Endothelial cell of umbilical vein (primary cell): ENCODE data around the gene FBXW11. TPM values are rescaled to one million over a fixed set of nuclear protein-coding genes. Genes with fewer than 3 reads are reported as not detected.
A peak's percentile ranks its signal among the peaks of the same experiment; 100 is the strongest.
"Not testable (repeated sequence)": the region's sequence is repeated elsewhere in the genome, so short reads cannot be mapped to it uniquely, and the experiment has no call there.

Experiments
- BruUV-seq: library from RNA; stranded (reverse); fragments of 400-500 nt; replicated peaks from 2 replicates; lab custom pipeline; 2021; lab: Mats Ljungman, UMichigan
- CTCF ChIA-PET: fragments of 300-600, 350-600 bp; sonication (Branson Sonifier 250); formaldehyde crosslinking; loops from one replicate; lab custom pipeline; 2021; ENCODE audit warnings: antibody characterized with exemption, inconsistent platforms; lab: Charles Lee
- POLR2A ChIA-PET: fragments of 300-600, 350-600 bp; sonication (Branson Sonifier 250); formaldehyde crosslinking; loops from one replicate; lab custom pipeline; 2021; ENCODE audit warnings: antibody characterized with exemption, inconsistent platforms; lab: Charles Lee
- DNase-seq: peaks from one replicate; pipeline ENCODE4 v3.0.0-alpha.2; 2011; ENCODE audit warnings: low read depth, low spot score
- FAIRE-seq: peaks from 2 replicates; lab custom pipeline; 2011; peaks lifted over from hg19 to GRCh38; lab: Jason Lieb, UNC
- H2AFZ ChIP-seq: 2 replicates; pipeline ENCODE4 v1.6.0; 2012; ENCODE audit warnings: low read depth, low read length, control low read depth, inconsistent platforms
- H3K27ac ChIP-seq: 2 replicates; pipeline ENCODE4 v1.5.1; 2011; ENCODE audit warnings: low read depth, mild to moderate bottlenecking, control low read depth, low read length, moderate library complexity; ENCODE audit not compliant: insufficient read depth
- H3K27me3 ChIP-seq, 2 experiments: 2 replicates each; pipeline versions ENCODE4 v1.6.0 to v1.6.1; 2011; ENCODE audit warnings: low read length in 2 of 2, mixed read lengths in 1 of 2; ENCODE audit not compliant: control insufficient read depth in 2 of 2, insufficient read depth in 2 of 2
- H3K36me3 ChIP-seq, 2 experiments: 2 replicates in 1 of 2; 3 replicates in 1 of 2; pipeline ENCODE4 v1.5.1; 2011; ENCODE audit warnings: low read length in 2 of 2, mild to moderate bottlenecking in 1 of 2, moderate library complexity in 1 of 2; ENCODE audit not compliant: control insufficient read depth in 2 of 2, insufficient read depth in 2 of 2; ENCODE audit errors: extremely low read depth in 1 of 2
- H3K4me1 ChIP-seq: 3 replicates; pipeline ENCODE4 v1.5.1; 2011; ENCODE audit warnings: mild to moderate bottlenecking, low read length; ENCODE audit not compliant: control insufficient read depth, insufficient read depth; ENCODE audit errors: extremely low read depth
- H3K4me2 ChIP-seq: 2 replicates; pipeline ENCODE4 v1.6.1; 2011; ENCODE audit warnings: low read length, control low read depth, mixed read lengths; ENCODE audit not compliant: insufficient read depth
- H3K4me3 ChIP-seq, 3 experiments: fragments of 200-600 bp in 1 of 3; sonication (generic), shearing (Covaris generic) in 1 of 3; replicated peaks in 1 of 3; 2 replicates each; pipeline ENCODE4 v1.5.1; 2011 to 2016; ENCODE audit warnings: control low read depth in 3 of 3, low read length in 3 of 3, mild to moderate bottlenecking in 2 of 3, inconsistent platforms in 1 of 3, low read depth in 1 of 3, moderate library complexity in 1 of 3; ENCODE audit not compliant: insufficient read depth in 1 of 3
- H3K79me2 ChIP-seq: 2 replicates; pipeline ENCODE4 v1.6.0; 2012; ENCODE audit warnings: low read length, inconsistent platforms; ENCODE audit not compliant: control insufficient read depth, insufficient read depth
- H3K9ac ChIP-seq: replicated peaks from 2 replicates; pipeline ENCODE3; 2011; ENCODE audit warnings: low read length, control low read depth; ENCODE audit not compliant: insufficient read depth; ENCODE audit errors: extremely low read depth
- H3K9me1 ChIP-seq: replicated peaks from 3 replicates; pipeline ENCODE4 v1.6.0; 2011; ENCODE audit warnings: mild to moderate bottlenecking, low read length; ENCODE audit not compliant: control insufficient read depth, insufficient read depth; ENCODE audit errors: extremely low read depth
- H3K9me3 ChIP-seq: replicated peaks from 2 replicates; pipeline ENCODE4 v1.5.1; 2012; ENCODE audit warnings: low read length, inconsistent platforms; ENCODE audit not compliant: control insufficient read depth, insufficient read depth
- H4K20me1 ChIP-seq: replicated peaks from 2 replicates; pipeline ENCODE3; 2011; ENCODE audit warnings: mild to moderate bottlenecking, low read length; ENCODE audit not compliant: control insufficient read depth, insufficient read depth; ENCODE audit errors: extremely low read depth
- EZH2 ChIP-seq: IDR thresholded peaks from 2 replicates; pipeline ENCODE4 v1.6.1; 2012; ENCODE audit warnings: borderline replicate concordance, low read depth, mild to moderate bottlenecking, moderate library complexity, low read length, inconsistent platforms; ENCODE audit not compliant: severe bottlenecking
- FOS ChIP-seq: IDR thresholded peaks from 2 replicates; pipeline ENCODE4 v1.6.1; 2011; ENCODE audit warnings: mild to moderate bottlenecking, low read length, moderate library complexity, borderline replicate concordance; ENCODE audit not compliant: insufficient read depth
- GATA2 ChIP-seq: IDR thresholded peaks from 2 replicates; pipeline ENCODE4 v1.7.0; 2011; ENCODE audit warnings: low read depth, mild to moderate bottlenecking, moderate library complexity, mixed read lengths, low read length; ENCODE audit not compliant: insufficient read length, insufficient read depth
- JUN ChIP-seq: IDR thresholded peaks from 2 replicates; pipeline ENCODE4 v1.6.1; 2011; ENCODE audit warnings: borderline replicate concordance, low read depth; ENCODE audit not compliant: insufficient read length, insufficient read depth
- MAX ChIP-seq: IDR thresholded peaks from 2 replicates; pipeline ENCODE4 v1.6.1; 2011; ENCODE audit not compliant: insufficient read depth, insufficient read length
- MYC ChIP-seq: IDR thresholded peaks from one replicate; pipeline ENCODE4 v1.6.1; 2011; ENCODE audit warnings: mild to moderate bottlenecking, low read depth, low read length
- POLR2A ChIP-seq: IDR thresholded peaks from 2 replicates; pipeline ENCODE4 v1.6.1; 2012; ENCODE audit warnings: low read depth, mild to moderate bottlenecking, control low read depth, low read length
- POLR2AphosphoS5 ChIP-seq: IDR thresholded peaks from 2 replicates; pipeline ENCODE4 v1.6.1; 2012; ENCODE audit warnings: low read depth, mild to moderate bottlenecking, control low read depth, low read length, moderate library complexity; ENCODE audit not compliant: insufficient read depth
- dilution Hi-C: fragments of 300-500 bp; cut with MboI; formaldehyde crosslinking; loops from one replicate; pipeline ENCODE4 v1.15.0; 2019; ENCODE audit warnings: low sequenced_read_pairs; ENCODE audit not compliant: extremely low pct_ligation_motif_present
- intact Hi-C: fragments of 100-400 bp; cut with micrococcal nuclease; formaldehyde crosslinking; loops from one replicate; pipeline ENCODE4 v1.10.0; 2022
- polyA plus RNA-seq, 4 experiments: library from polyadenylated mRNA; depleted of rRNA in 3 of 4; stranded (reverse) in 3 of 4; unstranded in 1 of 4; fragments of >200 nt; gene quantifications; 2 replicates each; pipeline versions ENCODE4 v1.2.1 to v1.2.3, GENCODE V29; 2011 to 2012; ENCODE audit warnings: missing spikeins in 1 of 4
- total RNA-seq: library from RNA; stranded (reverse); gene quantifications from 2 replicates; pipeline ENCODE4 v1.2.3, GENCODE V29; 2021
- TF ChIP-seq, protein P1 (sequence below), 2 donors: IDR thresholded peaks; 1 replicate in 1 of 2; 2 replicates in 1 of 2; pipeline ENCODE4 v1.5.1; 2011; ENCODE audit warnings: low read length in 2 of 2, mild to moderate bottlenecking in 2 of 2, moderate library complexity in 2 of 2, control low read depth in 1 of 2, inconsistent platforms in 1 of 2, low read depth in 1 of 2; ENCODE audit not compliant: insufficient read depth in 1 of 2; ENCODE audit errors: extremely low read depth in 1 of 2

FBXW11 gene
- total and polyA plus RNA-seq, 2 donors (not counting 3 experiments of a cell fraction or from before 2014, with no cell fraction given), result 30.7 to 44.7 TPM

GRCh38 chr5:172028167-172028566 is 21.7 kb upstream of the FBXW11 start:
- H2AFZ ChIP-seq, result no peak overlapping the region
- no peak for TF ChIP-seq POLR2AphosphoS5
- TF ChIP-seq EZH2, result no peak
- TF ChIP-seq GATA2, result no peak
- no peak for TF ChIP-seq FOS
- TF ChIP-seq JUN, result no peak
- TF ChIP-seq, protein P1, sequence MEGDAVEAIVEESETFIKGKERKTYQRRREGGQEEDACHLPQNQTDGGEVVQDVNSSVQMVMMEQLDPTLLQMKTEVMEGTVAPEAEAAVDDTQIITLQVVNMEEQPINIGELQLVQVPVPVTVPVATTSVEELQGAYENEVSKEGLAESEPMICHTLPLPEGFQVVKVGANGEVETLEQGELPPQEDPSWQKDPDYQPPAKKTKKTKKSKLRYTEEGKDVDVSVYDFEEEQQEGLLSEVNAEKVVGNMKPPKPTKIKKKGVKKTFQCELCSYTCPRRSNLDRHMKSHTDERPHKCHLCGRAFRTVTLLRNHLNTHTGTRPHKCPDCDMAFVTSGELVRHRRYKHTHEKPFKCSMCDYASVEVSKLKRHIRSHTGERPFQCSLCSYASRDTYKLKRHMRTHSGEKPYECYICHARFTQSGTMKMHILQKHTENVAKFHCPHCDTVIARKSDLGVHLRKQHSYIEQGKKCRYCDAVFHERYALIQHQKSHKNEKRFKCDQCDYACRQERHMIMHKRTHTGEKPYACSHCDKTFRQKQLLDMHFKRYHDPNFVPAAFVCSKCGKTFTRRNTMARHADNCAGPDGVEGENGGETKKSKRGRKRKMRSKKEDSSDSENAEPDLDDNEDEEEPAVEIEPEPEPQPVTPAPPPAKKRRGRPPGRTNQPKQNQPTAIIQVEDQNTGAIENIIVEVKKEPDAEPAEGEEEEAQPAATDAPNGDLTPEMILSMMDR (IDR thresholded peaks at IDR 0.05; ENCODE audit: extremely low read depth in 1 of 2, insufficient read depth in 1 of 2, low read depth in 1 of 2, low read length in 2 of 2), result no peak
- TF ChIP-seq POLR2A, result no peak
- TF ChIP-seq MYC, result no peak
- TF ChIP-seq MAX, result no peak
- H3K27me3 ChIP-seq, result peaks cover 6 to 10% of the 10 kb centered on the region in 2 experiments
- no peak overlapping the region for H3K9ac ChIP-seq
- CTCF ChIA-PET, result interaction anchor here (0.6 to 2.5 kb wide), 6 partner anchors 11 to 312 kb away, joined by 3 to 7 read pairs (median 3); no protein-coding TSS in a partner anchor
- FAIRE-seq, result no peak
- no peaks in the 10 kb centered on the region for H3K36me3 ChIP-seq
- H3K9me1 ChIP-seq, result no peaks in the 10 kb centered on the region
- no peak overlapping the region for H3K27ac ChIP-seq
- BruUV-seq, result no TSS peak
- no peak for DNase-seq
- no peaks in the 10 kb centered on the region for H4K20me1 ChIP-seq
- peaks cover 4% of the 10 kb centered on the region for H3K4me1 ChIP-seq
- H3K79me2 ChIP-seq, result no peaks in the 10 kb centered on the region
- no peak overlapping the region for H3K4me2 ChIP-seq
- H3K4me3 ChIP-seq, result no peak overlapping the region
- H3K9me3 ChIP-seq, result no peaks in the 10 kb centered on the region
- intact Hi-C loops, result no loop called here
- dilution Hi-C loops, result no loop called here
- POLR2A ChIA-PET, result interaction anchor here (0.6 kb wide), 1 partner anchor 8 kb away, joined by 3 read pairs; no protein-coding TSS in a partner anchor

GRCh38 chr5:172020110-172020786 is 13.8 kb upstream of the FBXW11 start:
- H3K27me3 ChIP-seq, result peaks cover 0 to 10% of the 10 kb centered on the region in 2 experiments
- H3K36me3 ChIP-seq, H3K4me1 ChIP-seq, H3K9ac ChIP-seq, H3K9me1 ChIP-seq, H2AFZ ChIP-seq, dilution Hi-C loops, H3K9me3 ChIP-seq, BruUV-seq, H3K79me2 ChIP-seq, intact Hi-C loops, H4K20me1 ChIP-seq, FAIRE-seq, H3K27ac ChIP-seq, H3K4me3 ChIP-seq, H3K4me2 ChIP-seq: not testable (repeated sequence)
- peak; percentile 21 for DNase-seq
- ChIA-PET CTCF (interaction anchor here (0.6 to 1.9 kb wide), 8 partner anchors 9 to 273 kb away, joined by 3 to 23 read pairs (median 5); partner anchors contain the start of gene STK10), POLR2A (interaction anchor here (0.6 kb wide), 1 partner anchor 8 kb away, joined by 3 read pairs; no protein-coding TSS in a partner anchor)
